Stimulated activated CD4-positive, alpha-beta T cell treated with anti-CD3 and anti-CD28 coated beads, Interleukin-2, amount 100 ng/mL, for 24 hours (primary cell): ENCODE data around the gene SPTLC3.

ENCODE experiments used
- DNase-seq, 2 donors: peaks; one replicate each; pipeline ENCODE4 v3.0.0-alpha.2; 2020

SPTLC3 gene

GRCh38 chr20:12987261-12987660 is 21.5 kb upstream of the SPTLC3 start:
- DNase-seq = no peak

- DNase-seq = no peak
Measured at GRCh38 chr20:12989586-12990115, 19.1 kb upstream of the SPTLC3 start.

- no peak for DNase-seq
Measured at GRCh38 chr20:12997128-12997655, 11.6 kb upstream of the SPTLC3 start.

- DNase-seq = no peak
Measured at GRCh38 chr20:12998046-12998445, 10.7 kb upstream of the SPTLC3 start.

GRCh38 chr20:12999201-12999600 is 9.6 kb upstream of the SPTLC3 start:
- DNase-seq = no peak

- no peak for DNase-seq
Measured at GRCh38 chr20:13002251-13002650, 6.5 kb upstream of the SPTLC3 start.

- DNase-seq = no peak
Measured at GRCh38 chr20:13006825-13007224, 1.9 kb upstream of the SPTLC3 start.

- DNase-seq = no peak
Measured at GRCh38 chr20:13007596-13007995, 1.2 kb upstream of the SPTLC3 start.

- DNase-seq = no peak
Measured at GRCh38 chr20:13009682-13010406, 1.1 kb downstream of the SPTLC3 start.

GRCh38 chr20:13012886-13013285 is 4.1 kb downstream of the SPTLC3 start:
- no peak for DNase-seq

GRCh38 chr20:13013411-13013810 is 4.6 kb downstream of the SPTLC3 start:
- DNase-seq = no peak

GRCh38 chr20:13017235-13017634 is 8.5 kb downstream of the SPTLC3 start:
- DNase-seq = no peak

- DNase-seq = no peak
Measured at GRCh38 chr20:13017883-13018535, 9.2 kb downstream of the SPTLC3 start.

- DNase-seq = no peak
Measured at GRCh38 chr20:13021205-13021970, 12.6 kb downstream of the SPTLC3 start.

- no peak for DNase-seq
Measured at GRCh38 chr20:13022401-13023155, 13.8 kb downstream of the SPTLC3 start.

GRCh38 chr20:13024596-13024995 is 15.8 kb downstream of the SPTLC3 start:
- DNase-seq = no peak

- no peak for DNase-seq
Measured at GRCh38 chr20:13025181-13025580, 16.4 kb downstream of the SPTLC3 start.

GRCh38 chr20:13028001-13028400 is 19.2 kb downstream of the SPTLC3 start:
- DNase-seq = no peak

GRCh38 chr20:13028673-13029072 is 19.9 kb downstream of the SPTLC3 start:
- no peak for DNase-seq

- no peak for DNase-seq
Measured at GRCh38 chr20:13029687-13030375, 21.1 kb downstream of the SPTLC3 start.

GRCh38 chr20:13031751-13032150 is 23.0 kb downstream of the SPTLC3 start:
- no peak for DNase-seq

GRCh38 chr20:13034115-13034514 is 25.3 kb downstream of the SPTLC3 start:
- no peak for DNase-seq
